Left ventricle myocardium inferior (tissue), 1 donor: ENCODE measurements around the gene PLEKHO2. TPM values are rescaled to one million over a fixed set of nuclear protein-coding genes. Genes with fewer than 3 reads are reported as not detected.

Experiments
- DNase-seq: peaks from one replicate; pipeline ENCODE4 v3.0.0-alpha.2; 2020
- H3K27ac ChIP-seq: fragments of 200-600 bp; replicated peaks from 2 replicates; pipeline ENCODE4 v1.8.0; 2021
- H3K27me3 ChIP-seq: fragments of 200-600 bp; 2 replicates; pipeline ENCODE4 v1.8.0; 2021; ENCODE audit warnings: low read depth
- H3K36me3 ChIP-seq: fragments of 200-600 bp; 2 replicates; pipeline ENCODE4 v1.8.0; 2021
- H3K4me1 ChIP-seq: fragments of 200-600 bp; 2 replicates; pipeline ENCODE4 v1.8.0; 2021
- H3K4me3 ChIP-seq: fragments of 200-600 bp; 2 replicates; pipeline ENCODE4 v1.8.0; 2021; ENCODE audit warnings: mild to moderate bottlenecking, moderate library complexity
- H3K9me3 ChIP-seq: fragments of 200-600 bp; replicated peaks from 2 replicates; pipeline ENCODE4 v1.8.0; 2021
- CTCF ChIP-seq: fragments of 200-600 bp; IDR thresholded peaks from 2 replicates; pipeline ENCODE4 v1.8.0; 2021; ENCODE audit warnings: antibody characterized with exemption, mild to moderate bottlenecking, borderline replicate concordance
- intact Hi-C: fragments of 100-400 bp; cut with micrococcal nuclease; formaldehyde crosslinking; loops from one replicate; pipeline ENCODE4 v1.11.0; 2022
- total RNA-seq: library from RNA; stranded (reverse); fragmentation: NEBNext Ultra II Directional; extraction: Animal tissue kit (Norgen Biotek cat#: 25700); gene quantifications from one replicate; pipeline ENCODE4 v1.2.1, GENCODE V29; 2021
- donor health status: DM: no; HTN: yes; CAD: no; lungs with severe emphysema.

The PLEKHO2 gene
- total RNA-seq, 1 donor from 2014 or later, result 8.0 TPM

GRCh38 chr15:64901914-64902313 is 60.2 kb downstream of the PLEKHO2 start:
- Histone ChIP-seq H3K36me3 (no peaks in the 10 kb centered on the region), H3K27ac (no peak overlapping the region), H3K27me3 (no peaks in the 10 kb centered on the region), H3K4me1 (peaks cover 21% of the 10 kb centered on the region), H3K9me3 (peaks cover 18% of the 10 kb centered on the region), H3K4me3 (no peak overlapping the region)
- intact Hi-C loops, result no loop called here
- no peak for TF ChIP-seq CTCF
- DNase-seq, result no peak

GRCh38 chr15:64902863-64903262 is 61.1 kb downstream of the PLEKHO2 start:
- Histone ChIP-seq H3K27me3 (no peaks in the 10 kb centered on the region), H3K27ac (no peak overlapping the region), H3K9me3 (peaks cover 18% of the 10 kb centered on the region), H3K4me1 (peaks cover 11% of the 10 kb centered on the region), H3K36me3 (no peaks in the 10 kb centered on the region), H3K4me3 (no peak overlapping the region)
- no peak for TF ChIP-seq CTCF
- intact Hi-C loops, result no loop called here
- DNase-seq, result no peak

GRCh38 chr15:64903326-64903950 is 61.7 kb downstream of the PLEKHO2 start:
- H3K27ac ChIP-seq, result no peak overlapping the region
- H3K4me1 ChIP-seq, result peaks cover 5% of the 10 kb centered on the region

GRCh38 chr15:64904189-64904588 is 62.5 kb downstream of the PLEKHO2 start:
- no peaks in the 10 kb centered on the region for H3K27me3 ChIP-seq
- no peak overlapping the region for H3K4me3 ChIP-seq
- no peak for TF ChIP-seq CTCF
- no peaks in the 10 kb centered on the region for H3K36me3 ChIP-seq
- intact Hi-C loops, result no loop called here
- peaks cover 4% of the 10 kb centered on the region for H3K4me1 ChIP-seq
- peak; percentile 8 for DNase-seq
- H3K9me3 ChIP-seq, result peaks cover 18% of the 10 kb centered on the region
- H3K27ac ChIP-seq, result no peak overlapping the region

More at GRCh38 chr15:64903326-64903950, 61.7 kb downstream of the PLEKHO2 start:
- TF ChIP-seq CTCF, result no peak
- peak; percentile 3 for DNase-seq
- H3K9me3 ChIP-seq, result peaks cover 18% of the 10 kb centered on the region
- no peaks in the 10 kb centered on the region for H3K36me3 ChIP-seq
- intact Hi-C loops, result no loop called here
- no peak overlapping the region for H3K4me3 ChIP-seq
- H3K27me3 ChIP-seq, result no peaks in the 10 kb centered on the region

GRCh38 chr15:64905119-64905831 is 63.6 kb downstream of the PLEKHO2 start:
- Histone ChIP-seq H3K27ac (no peak overlapping the region), H3K4me3 (peak overlapping the region; percentile 55), H3K36me3 (no peaks in the 10 kb centered on the region), H3K27me3 (peaks cover 11% of the 10 kb centered on the region), H3K9me3 (peaks cover 16% of the 10 kb centered on the region), H3K4me1 (peaks cover 4% of the 10 kb centered on the region)
- peak; percentile 98 for TF ChIP-seq CTCF
- DNase-seq, result peak; percentile 84
- intact Hi-C loops, result loop anchor here (5.0 kb wide), 1 partner anchor 173 kb away; no protein-coding TSS in a partner anchor
